ENCODE data around the gene MYT1.

GRCh38 chr20:64193058-64193457 lies 28.8 kb downstream of the MYT1 start:
- no peak for TF ChIP-seq CTCF (IDR thresholded peaks at IDR 0.05; ENCODE audit: poor library complexity, severe bottlenecking)
- no peak for TF ChIP-seq EZH2 (IDR thresholded peaks at IDR 0.05; ENCODE audit: borderline replicate concordance, insufficient read depth, low read length, poor library complexity, severe bottlenecking)
- TF ChIP-seq POLR2AphosphoS5 (IDR thresholded peaks at IDR 0.05): no peak
- TF ChIP-seq SMC3 (conservative IDR thresholded peaks at IDR 0.05; ENCODE audit: poor library complexity): no peak
- no peak for TF ChIP-seq REST (IDR thresholded peaks at IDR 0.05; ENCODE audit: borderline replicate concordance)
- TF ChIP-seq MXI1 (conservative IDR thresholded peaks at IDR 0.05; ENCODE audit: poor library complexity, severe bottlenecking): no peak
- TF ChIP-seq EP300 (conservative IDR thresholded peaks at IDR 0.05; ENCODE audit: poor library complexity, severe bottlenecking): no peak

All from neural cell (in vitro differentiated cells).